Stomach smooth muscle (tissue), 2 donors: ENCODE data around the gene MAPK7.

Experiments used
- H3K27ac ChIP-seq: one replicate; pipeline ENCODE4 v1.7.0; 2013; ENCODE audit warnings: mild to moderate bottlenecking, low read length, inconsistent platforms
- H3K27me3 ChIP-seq, 2 donors: one replicate each; pipeline ENCODE4 v1.7.0; 2013; ENCODE audit warnings: low read length in 2 of 2; ENCODE audit not compliant: insufficient read depth in 2 of 2, control insufficient read depth in 1 of 2
- H3K36me3 ChIP-seq, 2 donors: one replicate each; pipeline ENCODE4 v1.7.0; 2013; ENCODE audit warnings: low read length in 2 of 2; ENCODE audit not compliant: control insufficient read depth in 2 of 2, insufficient read depth in 2 of 2
- H3K4me1 ChIP-seq: one replicate; pipeline ENCODE4 v1.7.0; 2013; ENCODE audit warnings: low read length; ENCODE audit not compliant: control insufficient read depth, insufficient read depth
- H3K4me3 ChIP-seq, 2 donors: one replicate each; pipeline ENCODE4 v1.7.0; 2013; ENCODE audit warnings: low read length in 2 of 2
- H3K9ac ChIP-seq, 2 donors: one replicate each; pipeline ENCODE4 v1.7.0; 2013; ENCODE audit warnings: low read length in 2 of 2, mild to moderate bottlenecking in 1 of 2
- H3K9me3 ChIP-seq, 2 donors: one replicate each; pipeline ENCODE4 v1.7.0; 2013; ENCODE audit warnings: low read length in 2 of 2; ENCODE audit not compliant: control insufficient read depth in 2 of 2
- donor health status: healthy.
- donor health status: Pancreatic carcinoma.

MAPK7 gene

DNA sequence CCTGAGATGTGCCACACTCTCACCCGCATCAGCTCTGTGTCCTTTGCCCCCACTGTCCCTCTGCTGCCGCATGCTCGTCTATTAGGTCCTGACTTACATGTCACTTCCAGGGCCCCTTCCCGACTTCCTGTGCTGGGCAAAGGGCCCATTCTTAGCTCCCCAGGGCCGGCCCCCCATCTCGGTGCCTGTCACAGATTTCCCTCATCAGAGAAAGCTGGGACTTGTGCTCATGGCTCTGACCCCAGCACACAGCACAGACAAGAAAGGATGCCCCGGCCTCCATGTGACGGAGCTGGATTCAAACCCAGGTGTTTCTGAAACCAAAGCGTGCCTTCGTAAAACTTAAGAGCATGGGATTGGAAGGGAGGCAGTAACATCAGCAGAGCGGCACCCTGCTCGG is 5.9 kb upstream of the MAPK7 start:
- Histone ChIP-seq H3K27ac (no peak overlapping the region), H3K9ac (no peak overlapping the region), H3K36me3 (no peaks in the 10 kb centered on the region), H3K4me1 (peaks cover 8% of the 10 kb centered on the region), H3K9me3 (no peaks in the 10 kb centered on the region), H3K4me3 (no peak overlapping the region), H3K27me3 (no peaks in the 10 kb centered on the region)

DNA sequence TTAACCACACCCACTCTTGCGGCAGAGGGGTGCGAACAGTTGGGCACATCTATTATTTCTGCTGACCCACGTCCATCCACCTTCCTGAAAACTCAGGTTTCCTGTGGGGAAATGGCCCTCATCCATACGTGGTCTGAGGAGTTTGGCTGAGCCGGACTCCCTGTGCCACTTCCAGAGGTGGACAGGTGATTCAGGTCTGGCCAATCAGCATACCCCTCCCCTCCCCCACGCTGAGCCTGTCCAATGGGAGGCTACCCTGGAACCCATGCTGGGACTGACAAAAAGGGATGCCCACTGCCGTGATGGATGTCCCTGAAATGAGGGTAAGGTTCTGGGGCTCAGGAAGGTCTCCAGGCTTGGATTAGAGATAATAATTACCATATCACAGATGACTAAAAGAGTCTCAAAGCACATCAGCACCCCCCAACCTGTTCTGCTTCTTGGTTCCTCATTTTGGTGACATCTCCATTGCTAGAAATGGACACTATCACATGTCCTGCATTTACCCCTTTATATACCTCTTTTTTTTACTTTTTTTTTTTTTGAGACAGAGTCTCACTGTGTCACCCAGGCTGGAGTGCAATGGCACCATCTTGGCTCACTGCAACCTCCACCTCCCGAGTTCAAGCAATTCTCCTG is 5.3 kb upstream of the MAPK7 start:
- Histone ChIP-seq H3K4me3 (no peak overlapping the region), H3K9ac (no peak overlapping the region), H3K36me3 (no peaks in the 10 kb centered on the region), H3K27me3 (no peaks in the 10 kb centered on the region), H3K4me1 (peaks cover 8% of the 10 kb centered on the region), H3K9me3 (no peaks in the 10 kb centered on the region), H3K27ac (no peak overlapping the region)

DNA sequence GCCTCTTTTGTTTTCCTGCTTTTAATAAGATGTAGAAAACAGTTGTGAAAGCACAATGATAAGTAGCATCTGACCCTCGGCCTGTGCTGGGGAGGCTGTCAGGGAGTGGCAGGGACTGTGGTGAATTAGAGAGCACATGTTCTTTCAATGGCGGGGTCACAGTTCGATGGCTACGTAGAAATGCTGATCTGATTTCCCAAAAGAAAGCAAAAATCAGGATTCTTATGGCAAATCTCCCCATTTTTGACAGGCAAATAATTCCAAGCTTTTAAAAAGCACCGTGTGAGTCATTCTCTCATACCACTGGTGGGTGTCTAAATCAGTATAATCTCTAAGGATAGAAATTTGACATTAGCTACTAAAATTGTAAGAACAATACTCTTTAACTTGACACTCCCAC is 4.2 kb upstream of the MAPK7 start:
- H3K36me3 ChIP-seq = no peaks in the 10 kb centered on the region
- H3K27me3 ChIP-seq = no peaks in the 10 kb centered on the region
- no peaks in the 10 kb centered on the region for H3K9me3 ChIP-seq
- H3K27ac ChIP-seq = no peak overlapping the region
- no peak overlapping the region for H3K4me3 ChIP-seq
- peaks cover 13% of the 10 kb centered on the region for H3K4me1 ChIP-seq
- H3K9ac ChIP-seq = no peak overlapping the region

DNA sequence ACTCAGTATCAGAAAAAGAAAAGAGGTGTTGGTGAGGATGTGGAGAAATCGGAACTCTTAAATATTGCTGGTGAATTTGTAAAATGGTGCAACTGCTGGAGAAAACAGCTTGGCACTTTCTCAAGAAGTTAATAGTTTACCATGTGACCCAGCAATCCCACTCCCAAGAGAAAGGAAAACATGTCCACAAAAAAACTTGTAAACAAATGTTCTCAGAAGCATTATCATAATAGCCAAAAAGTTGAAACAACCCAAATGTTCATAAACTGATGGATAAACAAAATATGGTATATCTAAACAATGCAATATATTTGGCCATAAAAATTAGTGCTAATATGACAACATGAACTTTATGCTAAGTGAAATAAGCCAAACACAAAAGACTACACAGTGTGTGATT is 2.6 kb upstream of the MAPK7 start:
- H3K4me3 ChIP-seq = no peak overlapping the region
- peaks cover 17% of the 10 kb centered on the region for H3K4me1 ChIP-seq
- H3K27me3 ChIP-seq = no peaks in the 10 kb centered on the region
- H3K9ac ChIP-seq = no peak overlapping the region
- no peaks in the 10 kb centered on the region for H3K9me3 ChIP-seq
- no peak overlapping the region for H3K27ac ChIP-seq
- peaks cover 10 to 14% of the 10 kb centered on the region in 2 donors for H3K36me3 ChIP-seq

DNA sequence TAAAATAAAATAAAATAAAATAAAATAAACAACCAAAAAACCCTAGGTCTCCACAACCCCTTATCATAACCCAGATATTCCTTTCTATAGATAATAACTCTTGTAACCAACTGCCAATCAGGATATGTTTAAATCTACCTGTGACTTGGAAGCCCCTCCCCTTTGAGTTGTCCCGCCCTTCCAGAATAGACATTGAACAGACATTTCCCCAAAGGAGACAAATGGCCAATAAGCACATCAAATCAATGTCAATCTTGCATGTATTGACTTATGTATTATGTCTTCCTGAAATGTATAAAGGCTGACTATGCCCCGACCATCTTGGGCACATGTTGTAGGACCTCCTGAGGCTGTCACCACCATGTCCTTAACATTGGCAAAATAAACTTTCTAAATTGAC is 1.5 kb upstream of the MAPK7 start:
- no peaks in the 10 kb centered on the region for H3K9me3 ChIP-seq
- peaks cover 17% of the 10 kb centered on the region for H3K4me1 ChIP-seq
- H3K4me3 ChIP-seq = peak overlapping the region; percentile 84 to 89
- peak overlapping the region; percentile 96 for H3K27ac ChIP-seq
- H3K27me3 ChIP-seq = no peaks in the 10 kb centered on the region
- H3K9ac ChIP-seq = peak overlapping the region; percentile 82 to 96
- H3K36me3 ChIP-seq = peaks cover 17 to 22% of the 10 kb centered on the region in 2 donors

DNA sequence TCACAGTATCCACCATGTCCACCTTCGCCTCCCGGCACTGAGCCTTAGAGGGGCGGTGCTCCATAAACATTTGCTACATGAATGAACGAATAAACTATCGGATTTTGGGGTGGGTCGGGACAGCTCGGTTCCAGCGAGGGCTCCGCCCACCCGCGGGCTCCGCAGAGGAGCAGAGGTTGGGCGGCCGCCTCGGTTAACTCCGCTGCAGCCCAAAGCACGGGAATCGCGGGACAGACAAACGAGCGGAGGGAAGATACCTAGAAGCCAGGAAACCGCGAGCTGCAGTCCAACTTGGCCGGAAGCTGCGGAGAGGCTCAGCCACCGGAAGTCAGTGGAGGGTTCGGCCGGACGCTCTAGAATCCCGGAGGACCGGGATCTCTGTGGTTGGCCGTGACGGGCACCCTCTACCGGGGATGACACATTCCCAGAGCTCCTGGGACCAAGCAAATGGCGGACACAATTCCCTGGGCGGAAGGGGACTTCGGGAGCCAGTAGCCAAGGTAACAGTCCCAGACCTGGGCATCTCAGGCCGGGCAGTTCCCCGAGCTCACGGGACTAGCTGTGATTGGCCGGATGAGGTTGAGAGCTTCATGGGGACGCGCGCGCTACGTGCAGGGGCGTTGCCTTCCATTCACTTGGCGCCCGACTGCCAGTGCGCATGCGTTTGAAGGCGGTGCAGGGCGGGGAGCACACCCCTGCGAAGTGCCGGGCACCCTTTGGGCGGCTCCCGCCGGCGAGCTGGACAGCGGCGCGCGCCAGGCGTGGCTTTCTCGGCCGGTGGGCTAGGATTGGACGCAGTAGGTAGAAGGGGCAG is 489 bp upstream of the MAPK7 start:
- Histone ChIP-seq H3K4me3 (peak overlapping the region; percentile 84 to 89), H3K27me3 (no peaks in the 10 kb centered on the region), H3K4me1 (peaks cover 24% of the 10 kb centered on the region), H3K9ac (peak overlapping the region; percentile 82 to 96), H3K36me3 (peaks cover 19 to 29% of the 10 kb centered on the region in 2 donors), H3K27ac (peak overlapping the region; percentile 96), H3K9me3 (no peaks in the 10 kb centered on the region)

DNA sequence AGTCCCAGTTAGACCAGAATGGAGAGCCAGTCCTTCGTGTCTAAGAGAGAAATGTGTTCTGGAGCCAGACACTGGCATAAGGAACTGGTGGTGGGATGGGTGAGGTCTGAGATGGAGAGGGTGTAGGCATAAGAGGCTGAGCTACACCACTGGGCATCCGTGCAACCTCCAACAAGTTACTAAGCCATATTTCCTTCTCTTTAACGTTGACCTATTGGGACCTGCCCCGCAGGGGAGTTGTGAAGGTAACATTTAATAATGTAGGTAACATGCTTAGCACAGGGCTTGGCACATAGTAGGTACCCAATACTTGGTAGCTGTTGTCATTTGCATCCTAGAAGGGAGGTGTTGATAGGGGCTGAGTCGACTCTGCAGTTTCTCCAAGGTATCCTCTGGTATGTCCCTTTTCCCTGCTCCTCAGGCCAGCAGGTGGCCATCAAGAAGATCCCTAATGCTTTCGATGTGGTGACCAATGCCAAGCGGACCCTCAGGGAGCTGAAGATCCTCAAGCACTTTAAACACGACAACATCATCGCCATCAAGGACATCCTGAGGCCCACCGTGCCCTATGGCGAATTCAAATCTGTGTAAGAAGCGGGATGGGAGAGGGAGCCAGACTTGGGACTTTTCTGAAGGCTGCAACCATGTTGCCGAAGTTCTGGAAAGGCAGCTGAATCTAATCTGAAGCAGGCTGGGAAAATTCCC is 1.2 kb downstream of the MAPK7 start:
- H3K9me3 ChIP-seq = no peaks in the 10 kb centered on the region
- peaks cover 31 to 44% of the 10 kb centered on the region in 2 donors for H3K36me3 ChIP-seq
- no peak overlapping the region for H3K27ac ChIP-seq
- H3K27me3 ChIP-seq = no peaks in the 10 kb centered on the region
- peak overlapping the region; percentile 79 to 89 for H3K4me3 ChIP-seq
- peaks cover 40% of the 10 kb centered on the region for H3K4me1 ChIP-seq
- H3K9ac ChIP-seq = peak overlapping the region; percentile 78 to 82

DNA sequence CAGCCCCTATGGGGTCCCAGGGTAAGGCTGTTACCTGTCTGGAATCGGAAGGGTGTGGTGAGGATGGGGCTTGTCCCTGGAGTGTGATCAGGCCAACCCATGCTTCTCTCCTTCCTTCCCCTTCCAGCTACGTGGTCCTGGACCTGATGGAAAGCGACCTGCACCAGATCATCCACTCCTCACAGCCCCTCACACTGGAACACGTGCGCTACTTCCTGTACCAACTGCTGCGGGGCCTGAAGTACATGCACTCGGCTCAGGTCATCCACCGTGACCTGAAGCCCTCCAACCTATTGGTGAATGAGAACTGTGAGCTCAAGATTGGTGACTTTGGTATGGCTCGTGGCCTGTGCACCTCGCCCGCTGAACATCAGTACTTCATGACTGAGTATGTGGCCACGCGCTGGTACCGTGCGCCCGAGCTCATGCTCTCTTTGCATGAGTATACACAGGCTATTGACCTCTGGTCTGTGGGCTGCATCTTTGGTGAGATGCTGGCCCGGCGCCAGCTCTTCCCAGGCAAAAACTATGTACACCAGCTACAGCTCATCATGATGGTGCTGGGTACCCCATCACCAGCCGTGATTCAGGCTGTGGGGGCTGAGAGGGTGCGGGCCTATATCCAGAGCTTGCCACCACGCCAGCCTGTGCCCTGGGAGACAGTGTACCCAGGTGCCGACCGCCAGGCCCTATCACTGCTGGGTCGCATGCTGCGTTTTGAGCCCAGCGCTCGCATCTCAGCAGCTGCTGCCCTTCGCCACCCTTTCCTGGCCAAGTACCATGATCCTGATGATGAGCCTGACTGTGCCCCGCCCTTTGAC is 2.4 kb downstream of the MAPK7 start:
- H3K27me3 ChIP-seq = no peaks in the 10 kb centered on the region

DNA sequence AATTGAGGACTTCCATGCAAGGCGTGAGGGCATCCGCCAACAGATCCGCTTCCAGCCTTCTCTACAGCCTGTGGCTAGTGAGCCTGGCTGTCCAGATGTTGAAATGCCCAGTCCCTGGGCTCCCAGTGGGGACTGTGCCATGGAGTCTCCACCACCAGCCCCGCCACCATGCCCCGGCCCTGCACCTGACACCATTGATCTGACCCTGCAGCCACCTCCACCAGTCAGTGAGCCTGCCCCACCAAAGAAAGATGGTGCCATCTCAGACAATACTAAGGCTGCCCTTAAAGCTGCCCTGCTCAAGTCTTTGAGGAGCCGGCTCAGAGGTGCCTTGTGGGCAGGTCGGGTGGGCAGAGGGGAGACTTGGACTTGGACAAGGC is 3.1 kb downstream of the MAPK7 start:
- Histone ChIP-seq H3K4me1 (peaks cover 58% of the 10 kb centered on the region), H3K27me3 (no peaks in the 10 kb centered on the region), H3K9ac (no peak overlapping the region), H3K4me3 (no peak overlapping the region), H3K9me3 (no peaks in the 10 kb centered on the region), H3K36me3 (peaks cover 31 to 44% of the 10 kb centered on the region in 2 donors), H3K27ac (peak overlapping the region; percentile 18)

More for the DNA sequence above, 2.4 kb downstream of the MAPK7 start:
- H3K9ac ChIP-seq = no peak overlapping the region
- H3K27ac ChIP-seq = peak overlapping the region; percentile 24
- H3K9me3 ChIP-seq = no peaks in the 10 kb centered on the region
- peaks cover 31 to 44% of the 10 kb centered on the region in 2 donors for H3K36me3 ChIP-seq
- no peak overlapping the region for H3K4me3 ChIP-seq
- H3K4me1 ChIP-seq = peaks cover 52% of the 10 kb centered on the region

DNA sequence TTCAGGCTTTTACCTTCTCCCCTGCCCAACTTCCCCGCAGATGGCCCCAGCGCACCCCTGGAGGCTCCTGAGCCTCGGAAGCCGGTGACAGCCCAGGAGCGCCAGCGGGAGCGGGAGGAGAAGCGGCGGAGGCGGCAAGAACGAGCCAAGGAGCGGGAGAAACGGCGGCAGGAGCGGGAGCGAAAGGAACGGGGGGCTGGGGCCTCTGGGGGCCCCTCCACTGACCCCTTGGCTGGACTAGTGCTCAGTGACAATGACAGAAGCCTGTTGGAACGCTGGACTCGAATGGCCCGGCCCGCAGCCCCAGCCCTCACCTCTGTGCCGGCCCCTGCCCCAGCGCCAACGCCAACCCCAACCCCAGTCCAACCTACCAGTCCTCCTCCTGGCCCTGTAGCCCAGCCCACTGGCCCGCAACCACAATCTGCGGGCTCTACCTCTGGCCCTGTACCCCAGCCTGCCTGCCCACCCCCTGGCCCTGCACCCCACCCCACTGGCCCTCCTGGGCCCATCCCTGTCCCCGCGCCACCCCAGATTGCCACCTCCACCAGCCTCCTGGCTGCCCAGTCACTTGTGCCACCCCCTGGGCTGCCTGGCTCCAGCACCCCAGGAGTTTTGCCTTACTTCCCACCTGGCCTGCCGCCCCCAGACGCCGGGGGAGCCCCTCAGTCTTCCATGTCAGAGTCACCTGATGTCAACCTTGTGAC is 3.6 kb downstream of the MAPK7 start:
- Histone ChIP-seq H3K27me3 (no peaks in the 10 kb centered on the region), H3K4me3 (no peak overlapping the region), H3K36me3 (peaks cover 31 to 44% of the 10 kb centered on the region in 2 donors), H3K9ac (no peak overlapping the region), H3K4me1 (peaks cover 62% of the 10 kb centered on the region), H3K9me3 (no peaks in the 10 kb centered on the region), H3K27ac (peak overlapping the region; percentile 18)
